GM18526 (cell line): ENCODE results near the gene TMEM259.

Experiments
- POLR2A ChIP-seq: IDR thresholded peaks from 3 replicates; pipeline ENCODE4 v1.6.1; 2011; ENCODE audit not compliant: insufficient read length; ENCODE audit errors: extremely low read depth

The TMEM259 gene

GRCh38 chr19:1062387-1063029 is 41.6 kb upstream of the TMEM259 start:
- TF ChIP-seq POLR2A, result no peak

DNA sequence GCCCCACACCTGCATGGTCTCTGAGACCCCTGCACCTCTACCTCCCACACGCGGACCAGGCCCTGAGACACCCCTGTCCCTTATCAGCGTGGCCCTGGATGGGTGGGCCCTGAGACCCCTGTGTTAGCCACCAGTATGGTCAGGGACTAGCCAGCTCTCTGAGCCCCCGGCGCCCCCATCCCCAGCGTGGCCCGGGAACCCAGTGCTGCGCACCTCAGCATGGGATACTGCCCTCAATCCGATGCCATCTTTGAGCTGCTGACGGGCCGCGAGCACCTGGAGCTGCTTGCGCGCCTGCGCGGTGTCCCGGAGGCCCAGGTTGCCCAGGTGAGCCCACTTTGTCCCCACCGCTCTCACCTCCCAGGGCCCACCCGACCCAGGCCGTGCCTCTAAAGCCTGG is 41.1 kb upstream of the TMEM259 start:
- TF ChIP-seq POLR2A, result no peak

DNA sequence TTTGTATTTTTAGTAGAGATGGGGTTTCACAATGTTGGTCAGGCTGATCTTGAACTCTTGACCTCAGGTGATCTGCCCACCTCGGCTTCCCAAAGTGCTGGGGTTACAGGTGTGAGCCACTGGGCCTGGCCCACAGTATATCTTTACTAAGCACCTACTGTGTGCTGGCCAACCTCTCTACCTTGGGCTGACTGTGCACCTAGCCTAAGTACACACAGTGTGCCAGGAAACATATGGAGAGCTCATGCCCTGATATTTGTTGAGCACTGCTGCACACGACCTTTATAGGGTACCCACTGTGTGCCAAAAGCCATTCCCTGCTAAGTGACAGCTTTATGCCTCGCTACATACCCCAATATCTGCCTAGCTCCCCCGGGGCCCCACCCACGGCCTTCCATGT is 39.8 kb upstream of the TMEM259 start:
- no peak for TF ChIP-seq POLR2A

GRCh38 chr19:1058112-1058511 is 37.2 kb upstream of the TMEM259 start:
- TF ChIP-seq POLR2A, result no peak

GRCh38 chr19:1057176-1057855 is 36.4 kb upstream of the TMEM259 start:
- TF ChIP-seq POLR2A, result no peak

GRCh38 chr19:1055886-1056620 is 35.1 kb upstream of the TMEM259 start:
- TF ChIP-seq POLR2A, result no peak

DNA sequence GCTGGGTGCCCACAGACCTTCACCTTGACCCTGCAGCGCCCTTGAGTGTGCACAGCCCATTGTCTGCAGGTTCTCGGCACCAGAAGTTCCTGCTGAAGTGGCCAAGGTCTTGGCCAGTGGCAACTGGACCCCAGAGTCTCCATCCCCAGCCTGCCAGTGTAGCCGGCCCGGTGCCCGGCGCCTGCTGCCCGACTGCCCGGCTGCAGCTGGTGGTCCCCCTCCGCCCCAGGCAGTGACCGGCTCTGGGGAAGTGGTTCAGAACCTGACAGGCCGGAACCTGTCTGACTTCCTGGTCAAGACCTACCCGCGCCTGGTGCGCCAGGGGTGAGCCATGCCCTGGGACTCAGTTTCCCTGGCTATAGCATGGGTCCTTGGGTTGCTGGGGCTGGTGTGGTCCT is 34.1 kb upstream of the TMEM259 start:
- no peak for TF ChIP-seq POLR2A

GRCh38 chr19:1054102-1055027 is 33.4 kb upstream of the TMEM259 start:
- no peak for TF ChIP-seq POLR2A

GRCh38 chr19:1053176-1054101 is 32.5 kb upstream of the TMEM259 start:
- TF ChIP-seq POLR2A, result no peak

DNA sequence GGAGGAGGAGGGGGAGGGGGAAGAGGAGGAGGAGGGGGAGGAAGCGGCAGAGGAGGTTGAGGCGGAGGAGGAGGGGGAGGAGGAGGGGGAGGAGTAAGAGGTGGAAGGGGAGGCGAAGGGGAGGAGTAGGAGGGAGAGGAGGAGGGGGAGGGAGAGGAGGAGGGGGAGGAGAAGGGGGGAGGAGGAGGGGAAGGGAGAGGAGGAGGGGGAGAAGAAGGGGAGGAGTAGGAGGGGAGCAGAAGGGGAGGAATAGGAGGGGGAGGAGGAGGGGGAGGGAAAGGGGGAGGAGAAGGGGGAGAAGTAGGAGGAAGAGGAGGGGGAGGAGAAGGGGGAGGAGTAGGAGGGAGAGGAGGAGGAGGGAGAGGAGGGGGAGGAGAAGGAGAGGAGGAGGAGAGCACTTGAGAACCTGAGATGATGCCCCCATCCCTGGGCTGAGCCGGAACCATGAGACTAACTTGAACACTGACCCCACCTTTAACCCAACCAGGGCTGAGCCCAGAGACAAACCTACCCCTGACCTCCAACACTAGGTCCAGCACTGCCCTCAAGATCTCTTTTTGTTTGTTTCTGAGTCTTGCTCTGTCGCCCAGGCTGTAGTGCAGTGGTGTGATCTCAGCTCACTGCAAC is 31.5 kb upstream of the TMEM259 start:
- no peak for TF ChIP-seq POLR2A

GRCh38 chr19:1051791-1052190 is 30.9 kb upstream of the TMEM259 start:
- no peak for TF ChIP-seq POLR2A

DNA sequence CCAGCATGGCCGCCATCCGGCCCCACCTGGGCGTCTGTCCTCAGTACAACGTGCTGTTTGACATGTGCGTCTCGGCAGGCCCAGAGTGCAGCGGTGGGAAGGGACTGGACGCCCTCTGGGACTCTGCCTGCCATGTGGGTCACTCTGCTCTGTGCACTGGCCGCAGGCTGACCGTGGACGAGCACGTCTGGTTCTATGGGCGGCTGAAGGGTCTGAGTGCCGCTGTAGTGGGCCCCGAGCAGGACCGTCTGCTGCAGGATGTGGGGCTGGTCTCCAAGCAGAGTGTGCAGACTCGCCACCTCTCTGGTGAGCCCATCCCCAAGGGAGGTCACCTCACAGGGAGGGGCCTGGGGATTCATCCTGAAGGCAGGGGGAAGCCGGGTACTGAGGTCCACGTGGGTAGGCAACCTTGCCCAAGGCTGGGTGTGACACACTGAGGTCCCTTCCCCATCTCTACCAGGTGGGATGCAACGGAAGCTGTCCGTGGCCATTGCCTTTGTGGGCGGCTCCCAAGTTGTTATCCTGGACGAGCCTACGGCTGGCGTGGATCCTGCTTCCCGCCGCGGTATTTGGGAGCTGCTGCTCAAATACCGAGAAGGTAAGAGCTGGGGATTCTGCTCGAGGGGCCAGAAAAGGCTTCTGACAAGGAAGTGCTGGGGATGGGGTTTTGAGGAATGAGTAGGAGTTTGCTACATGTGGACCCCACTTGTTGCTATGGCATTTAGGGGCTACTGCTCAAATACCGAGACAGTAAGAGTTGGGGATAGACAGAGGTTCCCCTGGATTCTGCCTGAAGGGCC is 30.3 kb upstream of the TMEM259 start:
- TF ChIP-seq POLR2A, result no peak

GRCh38 chr19:1049800-1050199 is 28.9 kb upstream of the TMEM259 start:
- TF ChIP-seq POLR2A, result no peak

DNA sequence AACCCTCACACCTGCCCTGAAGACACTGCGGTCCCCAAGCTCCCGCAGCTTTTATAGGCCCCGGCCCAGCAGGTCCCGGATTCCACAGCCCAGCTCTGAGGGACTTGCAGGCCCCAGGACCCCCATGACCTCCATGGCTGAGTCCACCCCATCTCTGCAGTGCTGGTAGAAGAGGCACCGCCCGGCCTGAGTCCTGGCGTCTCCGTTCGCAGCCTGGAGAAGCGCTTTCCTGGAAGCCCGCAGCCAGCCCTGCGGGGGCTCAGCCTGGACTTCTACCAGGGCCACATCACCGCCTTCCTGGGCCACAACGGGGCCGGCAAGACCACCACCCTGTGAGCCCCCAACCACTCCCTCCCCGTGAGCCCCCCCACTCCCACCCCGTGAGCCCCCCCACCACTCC is 28.2 kb upstream of the TMEM259 start:
- TF ChIP-seq POLR2A, result no peak
